Hepatocyte (in vitro differentiated cells): ENCODE measurements around the gene FIZ1.

Source experiments
- EZH2 ChIP-seq: fragments of 200-600 bp; sonication (generic); IDR thresholded peaks from 2 replicates; pipeline ENCODE4 v1.6.1; 2016; ENCODE audit warnings: antibody characterized with exemption, mild to moderate bottlenecking, borderline replicate concordance
- EZH2phosphoT487 ChIP-seq: fragments of 200-600 bp; sonication (generic); IDR thresholded peaks from one replicate; pipeline ENCODE4 v1.6.1; 2018; ENCODE audit warnings: antibody characterized with exemption, mild to moderate bottlenecking, low read depth, moderate library complexity; ENCODE audit not compliant: unreplicated experiment, severe bottlenecking
- TF ChIP-seq, protein P1 (sequence below): fragments of 200-600 bp; sonication (generic); IDR thresholded peaks from 2 replicates; pipeline ENCODE4 v1.5.1; 2016; ENCODE audit warnings: antibody characterized with exemption, mild to moderate bottlenecking; ENCODE audit not compliant: poor library complexity

DNA sequence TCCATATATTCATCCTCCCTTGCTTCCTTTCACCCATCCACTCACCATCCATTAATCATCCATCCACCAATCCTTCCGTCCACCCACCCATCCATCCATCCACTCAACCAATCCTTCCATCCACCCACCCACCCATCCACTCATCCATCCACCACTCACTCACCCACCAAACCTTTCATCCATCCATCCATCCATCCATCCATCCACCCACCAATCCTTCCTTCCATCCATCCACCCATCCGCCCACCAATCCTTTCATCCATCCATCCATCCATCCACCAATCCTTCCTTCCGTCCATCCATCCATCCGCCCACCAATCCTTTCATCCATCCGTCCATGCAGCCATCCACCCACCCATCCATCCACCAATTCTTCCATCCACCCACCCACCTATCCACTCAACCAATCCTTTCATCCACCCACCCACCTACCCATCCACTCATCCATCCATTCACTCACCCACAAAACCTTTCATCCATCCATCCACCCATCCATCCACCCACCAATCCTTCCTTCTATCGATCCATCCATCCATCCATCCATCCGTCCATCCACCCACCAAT lies 56.9 kb downstream of the FIZ1 start:
- TF ChIP-seq, protein P1, sequence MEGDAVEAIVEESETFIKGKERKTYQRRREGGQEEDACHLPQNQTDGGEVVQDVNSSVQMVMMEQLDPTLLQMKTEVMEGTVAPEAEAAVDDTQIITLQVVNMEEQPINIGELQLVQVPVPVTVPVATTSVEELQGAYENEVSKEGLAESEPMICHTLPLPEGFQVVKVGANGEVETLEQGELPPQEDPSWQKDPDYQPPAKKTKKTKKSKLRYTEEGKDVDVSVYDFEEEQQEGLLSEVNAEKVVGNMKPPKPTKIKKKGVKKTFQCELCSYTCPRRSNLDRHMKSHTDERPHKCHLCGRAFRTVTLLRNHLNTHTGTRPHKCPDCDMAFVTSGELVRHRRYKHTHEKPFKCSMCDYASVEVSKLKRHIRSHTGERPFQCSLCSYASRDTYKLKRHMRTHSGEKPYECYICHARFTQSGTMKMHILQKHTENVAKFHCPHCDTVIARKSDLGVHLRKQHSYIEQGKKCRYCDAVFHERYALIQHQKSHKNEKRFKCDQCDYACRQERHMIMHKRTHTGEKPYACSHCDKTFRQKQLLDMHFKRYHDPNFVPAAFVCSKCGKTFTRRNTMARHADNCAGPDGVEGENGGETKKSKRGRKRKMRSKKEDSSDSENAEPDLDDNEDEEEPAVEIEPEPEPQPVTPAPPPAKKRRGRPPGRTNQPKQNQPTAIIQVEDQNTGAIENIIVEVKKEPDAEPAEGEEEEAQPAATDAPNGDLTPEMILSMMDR = no peak
- TF ChIP-seq EZH2 (no peak), EZH2phosphoT487 (no peak)
